ENCODE results near the gene MED17.

DNA sequence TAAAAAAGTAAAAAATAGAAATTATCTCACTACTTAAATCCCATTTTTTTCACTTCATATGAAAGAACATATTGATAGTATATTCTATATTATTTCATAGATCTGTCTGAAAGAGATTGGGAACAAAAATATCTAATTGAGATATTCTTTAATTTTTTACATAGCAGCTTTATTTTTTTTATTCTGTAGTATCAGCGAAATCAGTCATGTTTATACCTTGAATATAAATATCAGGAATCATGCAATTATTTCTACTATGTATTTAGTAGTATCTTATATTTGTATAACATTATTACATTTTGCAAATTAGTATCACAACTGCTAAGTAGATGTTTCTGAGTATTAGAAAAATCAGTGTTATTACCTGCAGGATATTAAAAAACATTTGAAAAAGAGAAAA, 22.2 kb upstream of the MED17 start:
- TF ChIP-seq, protein P1, sequence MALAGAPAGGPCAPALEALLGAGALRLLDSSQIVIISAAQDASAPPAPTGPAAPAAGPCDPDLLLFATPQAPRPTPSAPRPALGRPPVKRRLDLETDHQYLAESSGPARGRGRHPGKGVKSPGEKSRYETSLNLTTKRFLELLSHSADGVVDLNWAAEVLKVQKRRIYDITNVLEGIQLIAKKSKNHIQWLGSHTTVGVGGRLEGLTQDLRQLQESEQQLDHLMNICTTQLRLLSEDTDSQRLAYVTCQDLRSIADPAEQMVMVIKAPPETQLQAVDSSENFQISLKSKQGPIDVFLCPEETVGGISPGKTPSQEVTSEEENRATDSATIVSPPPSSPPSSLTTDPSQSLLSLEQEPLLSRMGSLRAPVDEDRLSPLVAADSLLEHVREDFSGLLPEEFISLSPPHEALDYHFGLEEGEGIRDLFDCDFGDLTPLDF (CRISPR knock-in tag; IDR thresholded peaks at IDR 0.05), result no peak
- TF ChIP-seq, protein P2, sequence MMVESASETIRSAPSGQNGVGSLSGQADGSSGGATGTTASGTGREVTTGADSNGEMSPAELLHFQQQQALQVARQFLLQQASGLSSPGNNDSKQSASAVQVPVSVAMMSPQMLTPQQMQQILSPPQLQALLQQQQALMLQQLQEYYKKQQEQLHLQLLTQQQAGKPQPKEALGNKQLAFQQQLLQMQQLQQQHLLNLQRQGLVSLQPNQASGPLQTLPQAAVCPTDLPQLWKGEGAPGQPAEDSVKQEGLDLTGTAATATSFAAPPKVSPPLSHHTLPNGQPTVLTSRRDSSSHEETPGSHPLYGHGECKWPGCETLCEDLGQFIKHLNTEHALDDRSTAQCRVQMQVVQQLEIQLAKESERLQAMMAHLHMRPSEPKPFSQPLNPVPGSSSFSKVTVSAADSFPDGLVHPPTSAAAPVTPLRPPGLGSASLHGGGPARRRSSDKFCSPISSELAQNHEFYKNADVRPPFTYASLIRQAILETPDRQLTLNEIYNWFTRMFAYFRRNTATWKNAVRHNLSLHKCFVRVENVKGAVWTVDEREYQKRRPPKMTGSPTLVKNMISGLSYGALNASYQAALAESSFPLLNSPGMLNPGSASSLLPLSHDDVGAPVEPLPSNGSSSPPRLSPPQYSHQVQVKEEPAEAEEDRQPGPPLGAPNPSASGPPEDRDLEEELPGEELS (CRISPR knock-in tag; IDR thresholded peaks at IDR 0.05), result no peak
- TF ChIP-seq, protein P3, sequence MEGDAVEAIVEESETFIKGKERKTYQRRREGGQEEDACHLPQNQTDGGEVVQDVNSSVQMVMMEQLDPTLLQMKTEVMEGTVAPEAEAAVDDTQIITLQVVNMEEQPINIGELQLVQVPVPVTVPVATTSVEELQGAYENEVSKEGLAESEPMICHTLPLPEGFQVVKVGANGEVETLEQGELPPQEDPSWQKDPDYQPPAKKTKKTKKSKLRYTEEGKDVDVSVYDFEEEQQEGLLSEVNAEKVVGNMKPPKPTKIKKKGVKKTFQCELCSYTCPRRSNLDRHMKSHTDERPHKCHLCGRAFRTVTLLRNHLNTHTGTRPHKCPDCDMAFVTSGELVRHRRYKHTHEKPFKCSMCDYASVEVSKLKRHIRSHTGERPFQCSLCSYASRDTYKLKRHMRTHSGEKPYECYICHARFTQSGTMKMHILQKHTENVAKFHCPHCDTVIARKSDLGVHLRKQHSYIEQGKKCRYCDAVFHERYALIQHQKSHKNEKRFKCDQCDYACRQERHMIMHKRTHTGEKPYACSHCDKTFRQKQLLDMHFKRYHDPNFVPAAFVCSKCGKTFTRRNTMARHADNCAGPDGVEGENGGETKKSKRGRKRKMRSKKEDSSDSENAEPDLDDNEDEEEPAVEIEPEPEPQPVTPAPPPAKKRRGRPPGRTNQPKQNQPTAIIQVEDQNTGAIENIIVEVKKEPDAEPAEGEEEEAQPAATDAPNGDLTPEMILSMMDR (IDR thresholded peaks at IDR 0.05), result no peak

Measured in WTC11 (cell line).